ENCODE data around the gene SNRPD3. TPM values are rescaled to one million over a fixed set of nuclear protein-coding genes. Genes with fewer than 3 reads are reported as not detected.
A peak's percentile ranks its signal among the peaks of the same experiment; 100 is the strongest.
"Not testable (repeated sequence)": the region's sequence is repeated elsewhere in the genome, so short reads cannot be mapped to it uniquely, and the experiment has no call there.

The SNRPD3 gene
- total RNA-seq, 1 donor from 2014 or later = 103 TPM

DNA sequence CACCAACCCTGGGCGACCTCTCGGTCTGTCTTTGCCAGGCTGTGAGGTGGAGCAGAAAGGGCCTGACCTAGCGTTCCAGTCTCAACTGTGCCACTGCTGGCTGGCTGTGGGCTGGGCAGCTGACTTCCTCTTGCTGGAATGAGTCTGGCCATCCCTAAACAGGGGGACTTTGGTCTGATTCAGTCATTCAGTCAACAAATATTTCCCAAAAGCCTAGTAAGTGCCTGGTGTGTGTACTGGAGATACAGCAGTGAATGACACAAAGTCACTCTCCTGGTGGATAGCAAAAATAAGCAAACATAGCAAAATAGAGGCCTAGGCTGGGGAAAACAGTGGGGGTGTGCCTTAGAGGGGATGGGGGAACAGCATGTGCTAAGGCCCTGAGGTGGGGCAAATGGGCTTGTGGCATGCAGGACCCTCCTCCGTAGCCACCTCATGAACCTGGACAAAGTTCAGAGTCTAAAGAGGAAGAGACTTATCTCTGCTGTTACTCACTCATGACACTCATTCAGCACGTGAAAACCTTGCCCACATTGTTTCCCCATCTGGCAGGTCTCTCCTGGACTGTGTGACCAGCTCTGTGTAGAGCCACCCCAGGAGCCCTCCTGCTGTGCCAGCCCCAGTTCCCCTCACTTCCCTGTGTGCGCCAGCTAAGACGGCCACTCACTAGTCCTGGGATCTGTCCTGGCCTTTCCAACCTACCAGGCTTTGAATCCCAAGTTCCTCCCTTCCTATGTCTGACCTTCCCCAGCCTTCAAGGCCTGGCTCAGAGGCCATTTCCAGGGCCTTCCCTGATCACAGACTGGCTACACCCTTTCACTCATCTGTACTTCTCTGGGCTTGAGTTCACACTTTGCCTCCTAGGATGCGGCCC, 5.5 kb upstream of the SNRPD3 start:
- TF ChIP-seq, protein P1, sequence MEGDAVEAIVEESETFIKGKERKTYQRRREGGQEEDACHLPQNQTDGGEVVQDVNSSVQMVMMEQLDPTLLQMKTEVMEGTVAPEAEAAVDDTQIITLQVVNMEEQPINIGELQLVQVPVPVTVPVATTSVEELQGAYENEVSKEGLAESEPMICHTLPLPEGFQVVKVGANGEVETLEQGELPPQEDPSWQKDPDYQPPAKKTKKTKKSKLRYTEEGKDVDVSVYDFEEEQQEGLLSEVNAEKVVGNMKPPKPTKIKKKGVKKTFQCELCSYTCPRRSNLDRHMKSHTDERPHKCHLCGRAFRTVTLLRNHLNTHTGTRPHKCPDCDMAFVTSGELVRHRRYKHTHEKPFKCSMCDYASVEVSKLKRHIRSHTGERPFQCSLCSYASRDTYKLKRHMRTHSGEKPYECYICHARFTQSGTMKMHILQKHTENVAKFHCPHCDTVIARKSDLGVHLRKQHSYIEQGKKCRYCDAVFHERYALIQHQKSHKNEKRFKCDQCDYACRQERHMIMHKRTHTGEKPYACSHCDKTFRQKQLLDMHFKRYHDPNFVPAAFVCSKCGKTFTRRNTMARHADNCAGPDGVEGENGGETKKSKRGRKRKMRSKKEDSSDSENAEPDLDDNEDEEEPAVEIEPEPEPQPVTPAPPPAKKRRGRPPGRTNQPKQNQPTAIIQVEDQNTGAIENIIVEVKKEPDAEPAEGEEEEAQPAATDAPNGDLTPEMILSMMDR (IDR thresholded peaks at IDR 0.05; ENCODE audit: unreplicated experiment) = no peak
- Mint-ChIP-seq H3K27me3 (ENCODE audit: unreplicated experiment) (peaks cover 8% of the 10 kb centered on the region), H3K4me1 (ENCODE audit: unreplicated experiment) (peaks cover 29% of the 10 kb centered on the region), H3K27ac (ENCODE audit: unreplicated experiment) (peak overlapping the region; percentile 52), H3K4me3 (ENCODE audit: unreplicated experiment) (no peak overlapping the region), H3K36me3 (ENCODE audit: low read depth, unreplicated experiment) (peaks cover 36% of the 10 kb centered on the region), H3K9me3 (ENCODE audit: unreplicated experiment) (no peaks in the 10 kb centered on the region)
- DNase-seq (ENCODE audit: low spot score) = no peak

DNA sequence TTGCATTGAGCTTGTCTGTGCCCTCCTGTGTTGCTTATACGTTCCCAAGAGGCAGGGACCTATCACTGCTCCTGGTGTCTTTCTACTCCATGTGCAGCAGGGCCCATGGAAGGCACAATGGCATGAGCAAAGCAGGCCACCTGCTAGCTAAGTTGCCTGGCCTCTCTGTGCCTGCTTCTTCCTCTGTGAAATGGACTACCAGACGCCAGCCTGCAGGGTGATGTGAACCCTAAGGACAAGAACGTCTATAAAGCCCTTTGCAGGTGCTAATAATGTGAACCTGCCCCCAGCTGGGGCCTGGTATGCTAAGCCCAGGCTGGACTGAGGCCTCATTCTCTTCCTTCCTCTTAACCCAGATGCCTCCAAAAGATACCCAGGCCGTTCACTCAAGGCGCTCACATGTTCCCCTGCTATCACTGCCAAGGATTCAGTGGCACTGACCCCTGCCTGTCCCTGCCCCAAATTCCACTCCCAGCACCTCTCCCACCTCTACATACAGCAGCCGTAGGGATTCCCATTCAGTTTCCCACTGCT, 4.8 kb upstream of the SNRPD3 start:
- H3K27ac Mint-ChIP-seq (ENCODE audit: unreplicated experiment) = peak overlapping the region; percentile 52
- TF ChIP-seq, protein P1 (IDR thresholded peaks at IDR 0.05; ENCODE audit: unreplicated experiment) = no peak
- H3K36me3 Mint-ChIP-seq (ENCODE audit: low read depth, unreplicated experiment) = peaks cover 39% of the 10 kb centered on the region
- H3K4me3 Mint-ChIP-seq (ENCODE audit: unreplicated experiment) = peak overlapping the region; percentile 69
- peaks cover 31% of the 10 kb centered on the region for H3K4me1 Mint-ChIP-seq (ENCODE audit: unreplicated experiment)
- no peaks in the 10 kb centered on the region for H3K9me3 Mint-ChIP-seq (ENCODE audit: unreplicated experiment)
- peaks cover 15% of the 10 kb centered on the region for H3K27me3 Mint-ChIP-seq (ENCODE audit: unreplicated experiment)
- no peak for DNase-seq (ENCODE audit: low spot score)

DNA sequence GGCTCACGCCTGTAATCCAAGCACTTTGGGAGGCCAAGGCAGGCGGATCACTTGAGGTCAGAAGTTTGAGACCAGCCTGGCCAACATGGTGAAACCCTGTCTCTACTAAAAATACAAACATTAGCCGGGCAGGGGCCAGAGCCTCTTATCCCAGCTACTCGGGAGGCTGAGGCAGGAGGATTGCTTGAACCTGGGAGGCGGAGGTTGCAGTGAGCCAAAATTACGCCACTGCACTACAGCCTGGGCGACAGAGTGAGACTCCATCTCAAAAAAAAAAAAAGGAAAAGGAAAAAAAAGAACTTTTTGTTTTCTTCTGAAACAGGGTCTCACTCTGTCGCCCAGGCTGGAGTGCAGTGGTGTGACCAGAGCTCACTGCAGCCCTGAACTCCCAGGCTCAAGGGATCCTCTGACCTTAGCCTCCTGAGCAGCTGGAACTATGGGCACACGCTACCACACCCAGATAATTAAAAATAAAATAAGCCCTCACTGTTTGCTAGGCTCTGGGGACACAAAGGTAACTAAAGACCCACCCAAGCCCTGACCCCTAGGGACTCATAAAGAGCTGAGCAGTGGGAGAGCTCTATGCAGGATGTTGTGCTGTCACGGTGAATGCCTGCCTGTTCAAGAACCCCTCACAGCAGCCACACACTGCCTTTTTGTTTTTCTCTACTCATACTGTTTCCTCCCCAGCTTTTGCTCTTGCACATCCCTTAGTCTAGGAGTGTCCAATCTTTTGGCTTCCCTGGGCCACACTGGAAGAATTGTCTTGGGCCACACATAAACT, 3.1 kb upstream of the SNRPD3 start:
- not testable (repeated sequence) for DNase-seq (ENCODE audit: low spot score); H3K9me3 Mint-ChIP-seq (ENCODE audit: unreplicated experiment)
- Mint-ChIP-seq H3K36me3 (ENCODE audit: low read depth, unreplicated experiment) (peaks cover 28% of the 10 kb centered on the region), H3K4me3 (ENCODE audit: unreplicated experiment) (peak overlapping the region; percentile 99), H3K4me1 (ENCODE audit: unreplicated experiment) (peaks cover 45% of the 10 kb centered on the region), H3K27ac (ENCODE audit: unreplicated experiment) (peak overlapping the region; percentile 43), H3K27me3 (ENCODE audit: unreplicated experiment) (peaks cover 16% of the 10 kb centered on the region)

DNA sequence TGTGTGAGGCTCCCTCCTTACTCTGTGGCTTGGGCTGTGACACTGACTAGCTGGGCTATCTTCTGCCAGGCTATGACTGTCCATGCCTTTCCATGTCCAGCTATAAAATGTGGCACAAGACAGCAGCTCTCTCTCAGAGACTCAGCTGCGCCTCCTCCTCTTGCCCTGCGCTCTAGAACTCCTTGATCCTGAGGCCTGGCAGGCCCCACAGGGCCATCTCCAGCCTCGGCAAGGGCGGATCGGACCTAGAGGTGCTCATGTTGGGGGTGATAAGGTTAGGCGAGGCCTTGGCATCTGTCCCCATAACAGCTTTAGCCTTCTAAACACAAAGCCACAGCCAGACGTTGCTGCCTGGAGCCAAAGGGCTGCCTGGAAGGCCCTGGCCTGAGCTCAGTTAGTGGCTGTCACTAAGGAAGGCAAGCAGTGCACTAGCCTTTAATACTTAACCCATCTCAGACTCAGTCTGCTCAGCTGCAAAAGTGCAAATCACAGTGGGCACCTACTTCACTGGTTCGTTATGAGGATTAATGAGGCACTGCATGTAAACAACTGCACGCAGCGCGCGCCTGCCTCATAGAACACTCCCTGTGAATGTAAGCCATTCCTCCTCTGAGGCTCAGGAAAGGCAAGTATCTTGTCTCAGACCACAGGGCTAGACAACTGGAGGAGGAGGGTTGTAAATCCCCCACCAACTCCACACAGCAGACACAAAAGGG, 2.0 kb upstream of the SNRPD3 start:
- Mint-ChIP-seq H3K4me3 (ENCODE audit: unreplicated experiment) (peak overlapping the region; percentile 99), H3K4me1 (ENCODE audit: unreplicated experiment) (peaks cover 48% of the 10 kb centered on the region), H3K9me3 (ENCODE audit: unreplicated experiment) (no peaks in the 10 kb centered on the region), H3K27me3 (ENCODE audit: unreplicated experiment) (peaks cover 14% of the 10 kb centered on the region), H3K27ac (ENCODE audit: unreplicated experiment) (peak overlapping the region; percentile 61), H3K36me3 (ENCODE audit: low read depth, unreplicated experiment) (peaks cover 26% of the 10 kb centered on the region)
- TF ChIP-seq, protein P1 (IDR thresholded peaks at IDR 0.05; ENCODE audit: unreplicated experiment) = no peak
- DNase-seq (ENCODE audit: low spot score) = no peak
